GM21381 (cell line): ENCODE measurements around the gene MAPKAPK3.

Experiments
- ATAC-seq: cut with Tn5 transposase; IDR thresholded peaks from one replicate; pipeline ENCODE4 v1.9.1; 2021; ENCODE audit warnings: mild to moderate bottlenecking, moderate library complexity; ENCODE audit not compliant: unreplicated experiment

Gene MAPKAPK3

GRCh38 chr3:50587373-50587772 lies 29.6 kb upstream of the MAPKAPK3 start:
- ATAC-seq, result no peak

- ATAC-seq, result peak; percentile 37
Measured at GRCh38 chr3:50587806-50588758, 28.9 kb upstream of the MAPKAPK3 start.

- no peak for ATAC-seq
Measured at GRCh38 chr3:50588759-50589433, 28.1 kb upstream of the MAPKAPK3 start.

GRCh38 chr3:50591196-50591741 lies 25.7 kb upstream of the MAPKAPK3 start:
- peak; percentile 6 for ATAC-seq

- no peak for ATAC-seq
Measured at GRCh38 chr3:50592568-50592967, 24.4 kb upstream of the MAPKAPK3 start.

GRCh38 chr3:50594253-50594785 lies 22.6 kb upstream of the MAPKAPK3 start:
- ATAC-seq, result no peak

GRCh38 chr3:50599115-50599715 lies 17.7 kb upstream of the MAPKAPK3 start:
- no peak for ATAC-seq

GRCh38 chr3:50599716-50600118 lies 17.2 kb upstream of the MAPKAPK3 start:
- no peak for ATAC-seq

GRCh38 chr3:50600141-50600753 lies 16.7 kb upstream of the MAPKAPK3 start:
- no peak for ATAC-seq

GRCh38 chr3:50600841-50601591 lies 15.9 kb upstream of the MAPKAPK3 start:
- peak; percentile 70 for ATAC-seq

GRCh38 chr3:50602595-50603191 lies 14.3 kb upstream of the MAPKAPK3 start:
- ATAC-seq, result no peak

GRCh38 chr3:50603261-50604109 lies 13.5 kb upstream of the MAPKAPK3 start:
- no peak for ATAC-seq

GRCh38 chr3:50604110-50604621 lies 12.8 kb upstream of the MAPKAPK3 start:
- no peak for ATAC-seq

GRCh38 chr3:50604628-50605588 lies 12.0 kb upstream of the MAPKAPK3 start:
- no peak for ATAC-seq

GRCh38 chr3:50605901-50606326 lies 11.0 kb upstream of the MAPKAPK3 start:
- ATAC-seq, result no peak

- no peak for ATAC-seq
Measured at GRCh38 chr3:50606596-50606995, 10.4 kb upstream of the MAPKAPK3 start.
